ENCODE results near the gene GFRA1. TPM values are rescaled to one million over a fixed set of nuclear protein-coding genes. Genes with fewer than 3 reads are reported as not detected.

GFRA1 gene
- total RNA-seq, 2 experiments from 2014 or later = not detected

DNA sequence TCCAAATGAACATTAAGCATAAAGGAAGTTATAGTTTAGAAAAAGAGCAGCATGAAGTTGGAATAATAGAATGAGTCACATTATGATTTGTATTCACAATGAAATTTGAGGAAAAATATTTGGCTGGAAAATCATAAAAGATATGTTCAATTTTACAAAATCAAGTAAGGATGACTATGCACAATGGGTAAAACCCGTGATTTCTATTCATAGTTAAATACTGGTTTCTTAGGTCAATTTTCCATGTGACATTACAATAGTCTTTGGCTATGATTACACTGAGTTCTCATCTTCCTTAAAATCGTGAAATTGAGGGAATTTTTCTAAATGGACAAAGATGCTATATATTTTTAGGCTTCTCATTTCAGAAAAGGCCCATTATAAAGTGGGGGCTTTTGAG lies 33.8 kb upstream of the GFRA1 start:
- Histone ChIP-seq H3K9me2 (ENCODE audit: insufficient read depth, low read length) (no peaks in the 10 kb centered on the region), H2AFZ (ENCODE audit: low read length) (no peak overlapping the region), H3K4me3 (ENCODE audit: low read depth, low read length, poor library complexity, severe bottlenecking) (no peak overlapping the region), H4K20me1 (ENCODE audit: insufficient read depth, low read length) (no peaks in the 10 kb centered on the region), H3K4me1 (ENCODE audit: insufficient read depth, low read length, poor library complexity, severe bottlenecking) (no peaks in the 10 kb centered on the region), H3K79me2 (ENCODE audit: insufficient read depth, low read depth, low read length) (no peaks in the 10 kb centered on the region), H3K36me3 (ENCODE audit: insufficient read depth, low read length) (no peaks in the 10 kb centered on the region), H3K4me2 (ENCODE audit: low read length) (no peak overlapping the region), H3K27ac (ENCODE audit: low read depth, low read length, poor library complexity, severe bottlenecking) (no peak overlapping the region), H3K9me3 (ENCODE audit: low read length) (no peaks in the 10 kb centered on the region)
- intact Hi-C loops (cut with micrococcal nuclease; ENCODE audit: unreplicated experiment) = no loop called here
- CTCF ChIA-PET (ENCODE audit: unreplicated experiment) = no interaction called here
- DNase-seq (ENCODE audit: low spot score) = no peak
- TF ChIP-seq EZH2phosphoT487 (IDR thresholded peaks at IDR 0.05; ENCODE audit: borderline replicate concordance, low read depth, low read length) = no peak
- TF ChIP-seq, protein P1, sequence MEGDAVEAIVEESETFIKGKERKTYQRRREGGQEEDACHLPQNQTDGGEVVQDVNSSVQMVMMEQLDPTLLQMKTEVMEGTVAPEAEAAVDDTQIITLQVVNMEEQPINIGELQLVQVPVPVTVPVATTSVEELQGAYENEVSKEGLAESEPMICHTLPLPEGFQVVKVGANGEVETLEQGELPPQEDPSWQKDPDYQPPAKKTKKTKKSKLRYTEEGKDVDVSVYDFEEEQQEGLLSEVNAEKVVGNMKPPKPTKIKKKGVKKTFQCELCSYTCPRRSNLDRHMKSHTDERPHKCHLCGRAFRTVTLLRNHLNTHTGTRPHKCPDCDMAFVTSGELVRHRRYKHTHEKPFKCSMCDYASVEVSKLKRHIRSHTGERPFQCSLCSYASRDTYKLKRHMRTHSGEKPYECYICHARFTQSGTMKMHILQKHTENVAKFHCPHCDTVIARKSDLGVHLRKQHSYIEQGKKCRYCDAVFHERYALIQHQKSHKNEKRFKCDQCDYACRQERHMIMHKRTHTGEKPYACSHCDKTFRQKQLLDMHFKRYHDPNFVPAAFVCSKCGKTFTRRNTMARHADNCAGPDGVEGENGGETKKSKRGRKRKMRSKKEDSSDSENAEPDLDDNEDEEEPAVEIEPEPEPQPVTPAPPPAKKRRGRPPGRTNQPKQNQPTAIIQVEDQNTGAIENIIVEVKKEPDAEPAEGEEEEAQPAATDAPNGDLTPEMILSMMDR (conservative IDR thresholded peaks at IDR 0.05; ENCODE audit: low read length) = no peak
- no TSS peak for BruUV-seq (replicated peaks)
- POLR2A ChIA-PET = interaction anchor here (0.6 to 1.1 kb wide), 4 partner anchors 14 to 1137 kb away, joined by 3 to 5 read pairs (median 4); no protein-coding TSS in a partner anchor

DNA sequence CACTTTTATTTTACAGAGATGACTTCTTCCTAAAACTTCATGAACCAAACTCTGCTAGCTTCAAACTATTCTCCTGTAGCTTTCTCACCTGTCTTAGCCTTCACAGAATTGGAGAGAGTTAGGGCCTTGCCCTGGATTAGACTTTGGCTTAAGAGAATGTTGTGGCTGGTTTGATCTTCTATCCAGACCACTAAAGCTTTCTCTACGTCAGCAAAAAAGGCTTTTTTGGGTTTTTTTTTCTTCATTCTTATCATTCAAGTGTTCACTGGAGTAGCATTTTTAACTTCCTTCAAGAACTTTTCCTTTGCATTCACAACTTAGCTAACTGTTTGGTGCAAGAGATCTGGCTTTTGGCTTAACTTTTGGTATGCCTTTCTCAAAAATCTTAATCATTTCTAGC lies 31.9 kb upstream of the GFRA1 start:
- ChIA-PET POLR2A (interaction anchor here (0.7 to 0.9 kb wide), 2 partner anchors 1030 to 1412 kb away, joined by 3 to 4 read pairs; no protein-coding TSS in a partner anchor), CTCF (ENCODE audit: unreplicated experiment) (interaction anchor here (0.6 kb wide), 1 partner anchor 336 kb away, joined by 3 read pairs; no protein-coding TSS in a partner anchor)
- no peaks in the 10 kb centered on the region for H3K9me3 ChIP-seq (ENCODE audit: low read length)
- intact Hi-C loops (cut with micrococcal nuclease; ENCODE audit: unreplicated experiment) = no loop called here
- DNase-seq (ENCODE audit: low spot score) = no peak
- no peaks in the 10 kb centered on the region for H3K36me3 ChIP-seq (ENCODE audit: insufficient read depth, low read length)
- no peaks in the 10 kb centered on the region for H3K4me1 ChIP-seq (ENCODE audit: insufficient read depth, low read length, poor library complexity, severe bottlenecking)
- no peak for TF ChIP-seq EZH2phosphoT487 (IDR thresholded peaks at IDR 0.05; ENCODE audit: borderline replicate concordance, low read depth, low read length)
- TF ChIP-seq, protein P1 (conservative IDR thresholded peaks at IDR 0.05; ENCODE audit: low read length) = no peak
- H3K4me2 ChIP-seq (ENCODE audit: low read length) = no peak overlapping the region
- no peak overlapping the region for H3K4me3 ChIP-seq (ENCODE audit: low read depth, low read length, poor library complexity, severe bottlenecking)
- no peak overlapping the region for H3K27ac ChIP-seq (ENCODE audit: low read depth, low read length, poor library complexity, severe bottlenecking)
- H2AFZ ChIP-seq (ENCODE audit: low read length) = no peak overlapping the region
- H3K9me2 ChIP-seq (ENCODE audit: insufficient read depth, low read length) = no peaks in the 10 kb centered on the region
- no peaks in the 10 kb centered on the region for H3K79me2 ChIP-seq (ENCODE audit: insufficient read depth, low read depth, low read length)
- no TSS peak for BruUV-seq (replicated peaks)
- no peaks in the 10 kb centered on the region for H4K20me1 ChIP-seq (ENCODE audit: insufficient read depth, low read length)

DNA sequence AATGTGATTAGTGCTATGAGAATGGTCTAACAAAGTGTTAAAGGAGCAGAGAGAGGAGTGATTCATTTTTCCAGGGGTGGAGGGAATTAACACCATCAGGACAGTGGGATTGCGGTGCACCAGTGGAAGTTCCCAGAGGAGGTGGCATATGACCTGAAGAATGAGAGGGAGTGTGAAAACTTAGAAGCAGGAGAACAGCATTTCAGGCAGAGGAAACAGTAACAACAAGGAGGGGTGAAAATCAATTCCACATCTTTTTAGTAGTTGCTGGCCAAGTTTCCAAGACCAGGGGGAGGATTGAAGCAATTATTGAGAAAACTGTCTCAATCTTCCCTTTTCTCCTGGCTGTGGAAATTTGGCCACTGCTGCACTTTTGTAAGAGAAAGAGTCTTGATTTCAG lies 27.5 kb upstream of the GFRA1 start:
- no TSS peak for BruUV-seq (replicated peaks)
- Histone ChIP-seq H3K4me1 (ENCODE audit: insufficient read depth, low read length, poor library complexity, severe bottlenecking) (no peaks in the 10 kb centered on the region), H3K4me3 (ENCODE audit: low read depth, low read length, poor library complexity, severe bottlenecking) (no peak overlapping the region), H3K36me3 (ENCODE audit: insufficient read depth, low read length) (no peaks in the 10 kb centered on the region), H3K9me3 (ENCODE audit: low read length) (no peaks in the 10 kb centered on the region), H4K20me1 (ENCODE audit: insufficient read depth, low read length) (no peaks in the 10 kb centered on the region), H3K4me2 (ENCODE audit: low read length) (no peak overlapping the region), H3K27ac (ENCODE audit: low read depth, low read length, poor library complexity, severe bottlenecking) (no peak overlapping the region), H2AFZ (ENCODE audit: low read length) (no peak overlapping the region), H3K79me2 (ENCODE audit: insufficient read depth, low read depth, low read length) (no peaks in the 10 kb centered on the region), H3K9me2 (ENCODE audit: insufficient read depth, low read length) (no peaks in the 10 kb centered on the region)
- TF ChIP-seq, protein P1 (conservative IDR thresholded peaks at IDR 0.05; ENCODE audit: low read length) = no peak
- TF ChIP-seq EZH2phosphoT487 (IDR thresholded peaks at IDR 0.05; ENCODE audit: borderline replicate concordance, low read depth, low read length) = no peak
- no peak for DNase-seq (ENCODE audit: low spot score)
- intact Hi-C loops (cut with micrococcal nuclease; ENCODE audit: unreplicated experiment) = no loop called here
- ChIA-PET CTCF (ENCODE audit: unreplicated experiment) (no interaction called here), POLR2A (interaction anchor here (0.7 kb wide), 1 partner anchor 9 kb away, joined by 4 read pairs; no protein-coding TSS in a partner anchor)
